WTC11 (cell line): ENCODE data around the gene PTPN6. TPM values are rescaled to one million over a fixed set of nuclear protein-coding genes. Genes with fewer than 3 reads are reported as not detected.

Source experiments
- ATAC-seq: fragments of 200-7000 bp; cut with Tn5 transposase; 2 replicates; pipeline ENCODE4 v1.10.0; 2021; ENCODE audit warnings: mild to moderate bottlenecking, moderate library complexity
- CTCF ChIA-PET: fragments of 300-600 bp; sonication (Branson Sonifier 250); formaldehyde crosslinking; loops from one replicate; lab custom pipeline; 2021; ENCODE audit warnings: antibody characterized with exemption; lab: Charles Lee
- POLR2A ChIA-PET: fragments of 350-600 bp; sonication (Branson Sonifier 250); formaldehyde crosslinking; loops from one replicate; lab custom pipeline; 2021; ENCODE audit warnings: antibody characterized with exemption; lab: Charles Lee
- DNase-seq: peaks from one replicate; pipeline ENCODE4 v3.0.0; 2021; ENCODE audit warnings: low spot score
- H3K27ac Mint-ChIP-seq: 2 replicates; pipeline ENCODE4 v1.8.0; 2021; ENCODE audit warnings: mixed read lengths
- H3K27me3 Mint-ChIP-seq: 2 replicates; pipeline ENCODE4 v1.8.0; 2021; ENCODE audit warnings: low read depth, mild to moderate bottlenecking, moderate library complexity, mixed read lengths
- H3K36me3 Mint-ChIP-seq: 2 replicates; pipeline ENCODE4 v1.8.0; 2021; ENCODE audit warnings: mixed read lengths
- H3K4me1 Mint-ChIP-seq: 2 replicates; pipeline ENCODE4 v1.8.0; 2022; ENCODE audit warnings: mixed read lengths
- H3K4me3 Mint-ChIP-seq: 2 replicates; pipeline ENCODE4 v1.8.0; 2021; ENCODE audit warnings: mild to moderate bottlenecking, moderate library complexity, mixed read lengths
- H3K9me3 Mint-ChIP-seq: 2 replicates; pipeline ENCODE4 v1.8.0; 2021; ENCODE audit warnings: mixed read lengths
- ATF2 ChIP-seq: sonication (generic); formaldehyde crosslinking; IDR thresholded peaks from 2 replicates; pipeline ENCODE4 v1.8.1; 2022; ENCODE audit warnings: low read depth, missing genetic modification reagents, borderline replicate concordance
- ATF3 ChIP-seq: sonication (generic); formaldehyde crosslinking; conservative IDR thresholded peaks from 2 replicates; pipeline ENCODE4 v1.8.1; 2022; ENCODE audit warnings: mild to moderate bottlenecking, missing genetic modification reagents
- CDX4 ChIP-seq: fragments of 250-450 bp; sonication (Bioruptor Pico); IDR thresholded peaks from 2 replicates; pipeline ENCODE4 v1.9.0; 2021; ENCODE audit warnings: moderate library complexity, mild to moderate bottlenecking, inconsistent platforms, borderline replicate concordance
- CREM ChIP-seq: sonication (generic); formaldehyde crosslinking; IDR thresholded peaks from 2 replicates; pipeline ENCODE4 v1.8.1; 2022; ENCODE audit warnings: mild to moderate bottlenecking, missing genetic modification reagents, moderate library complexity
- CTCF ChIP-seq: fragments of 200-600 bp; IDR thresholded peaks from 2 replicates; pipeline ENCODE4 v1.8.0; 2022; ENCODE audit warnings: antibody characterized with exemption
- E2F4 ChIP-seq: sonication (generic); formaldehyde crosslinking; IDR thresholded peaks from 2 replicates; pipeline ENCODE4 v1.8.1; 2022; ENCODE audit warnings: low read depth, mild to moderate bottlenecking, moderate library complexity, missing genetic modification reagents, borderline replicate concordance
- ELF4 ChIP-seq: sonication (generic); formaldehyde crosslinking; IDR thresholded peaks from 2 replicates; pipeline ENCODE4 v1.8.1; 2022; ENCODE audit warnings: low read depth, mild to moderate bottlenecking, moderate library complexity, missing genetic modification reagents
- EMX1 ChIP-seq: fragments of 250-450 bp; sonication (Bioruptor Pico); IDR thresholded peaks from 2 replicates; pipeline ENCODE4 v1.8.0; 2021; ENCODE audit warnings: mild to moderate bottlenecking
- ERG ChIP-seq: fragments of 250-450 bp; sonication (Bioruptor Pico); IDR thresholded peaks from 2 replicates; pipeline ENCODE4 v1.8.0; 2021; ENCODE audit warnings: mild to moderate bottlenecking
- ESRRA ChIP-seq: sonication (generic); formaldehyde crosslinking; IDR thresholded peaks from 2 replicates; pipeline ENCODE4 v1.8.1; 2022; ENCODE audit warnings: mild to moderate bottlenecking, missing genetic modification reagents, borderline replicate concordance
- ETV6 ChIP-seq: sonication (generic); formaldehyde crosslinking; IDR thresholded peaks from 2 replicates; pipeline ENCODE4 v1.8.1; 2022; ENCODE audit warnings: mild to moderate bottlenecking, missing genetic modification reagents
- GTF2I ChIP-seq: fragments of 250-450 bp; sonication (Bioruptor Pico); conservative IDR thresholded peaks from 2 replicates; pipeline ENCODE4 v1.4.0; 2021; ENCODE audit warnings: mild to moderate bottlenecking
- JAZF1 ChIP-seq: fragments of 250-450 bp; sonication (Bioruptor Pico); IDR thresholded peaks from 2 replicates; pipeline ENCODE4 v1.9.0; 2021; ENCODE audit warnings: moderate library complexity, mild to moderate bottlenecking, inconsistent platforms
- NFE2L1 ChIP-seq: sonication (generic); formaldehyde crosslinking; IDR thresholded peaks from 2 replicates; pipeline ENCODE4 v1.8.1; 2023; ENCODE audit warnings: missing genetic modification reagents
- NFYB ChIP-seq: sonication (generic); formaldehyde crosslinking; conservative IDR thresholded peaks from 2 replicates; pipeline ENCODE4 v1.8.0; 2022; ENCODE audit warnings: low read depth, missing genetic modification reagents
- RORB ChIP-seq: fragments of 250-450 bp; sonication (Bioruptor Pico); IDR thresholded peaks from 2 replicates; pipeline ENCODE4 v1.9.0; 2021; ENCODE audit warnings: mild to moderate bottlenecking
- TEAD1 ChIP-seq: sonication (generic); formaldehyde crosslinking; IDR thresholded peaks from 2 replicates; pipeline ENCODE4 v1.8.0; 2022; ENCODE audit warnings: mild to moderate bottlenecking, missing genetic modification reagents
- TEAD4 ChIP-seq: sonication (generic); formaldehyde crosslinking; IDR thresholded peaks from 2 replicates; pipeline ENCODE4 v1.8.0; 2022; ENCODE audit warnings: mild to moderate bottlenecking, missing genetic modification reagents
- USF2 ChIP-seq: sonication (generic); formaldehyde crosslinking; IDR thresholded peaks from 2 replicates; pipeline ENCODE4 v1.8.1; 2023; ENCODE audit warnings: mild to moderate bottlenecking, missing genetic modification reagents, moderate library complexity
- ZNF232 ChIP-seq: sonication (generic); formaldehyde crosslinking; IDR thresholded peaks from 2 replicates; pipeline ENCODE4 v1.8.0; 2022; ENCODE audit warnings: mild to moderate bottlenecking, missing genetic modification reagents
- ZNF281 ChIP-seq: sonication (generic); formaldehyde crosslinking; IDR thresholded peaks from 2 replicates; pipeline ENCODE4 v1.8.0; 2023; ENCODE audit warnings: mild to moderate bottlenecking, missing genetic modification reagents
- ZNF671 ChIP-seq: fragments of 250-450 bp; sonication (Bioruptor Pico); IDR thresholded peaks from 2 replicates; pipeline ENCODE4 v1.8.0; 2021; ENCODE audit warnings: mild to moderate bottlenecking
- total RNA-seq: library from RNA; stranded (reverse); gene quantifications from 3 replicates; pipeline ENCODE4 v1.2.3, GENCODE V29; 2021

The PTPN6 gene
- total RNA-seq, 1 experiment from 2014 or later = 27.1 TPM

- ChIA-PET POLR2A (interaction anchor here (3.9 to 4.2 kb wide), 2 partner anchors 21 to 51 kb away, joined by 33 to 66 read pairs; partner anchors contain the start of genes C12orf57, RNU7-1 and SPSB2), CTCF (interaction anchor here (1.0 to 7.0 kb wide), 8 partner anchors 10 to 56 kb away, joined by 4 to 93 read pairs (median 44); partner anchors contain the start of genes C12orf57, LRRC23, RNU7-1 and SPSB2)
- Mint-ChIP-seq H3K27me3 (no peaks in the 10 kb centered on the region), H3K4me3 (no peak overlapping the region), H3K36me3 (peaks cover 33% of the 10 kb centered on the region), H3K4me1 (peaks cover 43% of the 10 kb centered on the region), H3K9me3 (no peaks in the 10 kb centered on the region), H3K27ac (peak overlapping the region; percentile 2; the same call in 1 of the 2 replicates)
- ATAC-seq (no peak), DNase-seq (no peak)
- TF ChIP-seq CREM (CRISPR knock-in tag) = no peak
- no peak for TF ChIP-seq ATF3
- TF ChIP-seq RORB (CRISPR knock-in tag) = no peak
- TF ChIP-seq GTF2I (CRISPR knock-in tag) = no peak
- TF ChIP-seq CTCF = no peak
- TF ChIP-seq ATF2 (CRISPR knock-in tag) = no peak
- TF ChIP-seq NFYB (CRISPR knock-in tag) = no peak
- TF ChIP-seq E2F4 = no peak
- no peak for TF ChIP-seq TEAD1
- TF ChIP-seq TEAD4 (CRISPR knock-in tag) = no peak
- TF ChIP-seq ZNF671 = no peak
- TF ChIP-seq EMX1 (CRISPR knock-in tag) = no peak
- TF ChIP-seq NFE2L1 = no peak
- TF ChIP-seq USF2 (CRISPR knock-in tag) = no peak
- no peak for TF ChIP-seq ZNF232 (CRISPR knock-in tag)
- no peak for TF ChIP-seq ELF4 (CRISPR knock-in tag)
- TF ChIP-seq ETV6 = no peak
Observed at GRCh38 chr12:6923003-6923732, 28.0 kb upstream of the PTPN6 start.

- CTCF ChIA-PET = interaction anchor here (0.8 to 7.0 kb wide), 10 partner anchors 12 to 184 kb away, joined by 4 to 93 read pairs (median 33); partner anchors contain the start of genes C12orf57, LRRC23, RNU7-1 and SPSB2
- H3K4me1 Mint-ChIP-seq = peaks cover 46% of the 10 kb centered on the region
- peak overlapping the region; percentile 23; the same call in 1 of the 2 replicates for H3K27ac Mint-ChIP-seq
- TF ChIP-seq CDX4 (CRISPR knock-in tag) (no peak), JAZF1 (CRISPR knock-in tag) (no peak), ZNF232 (CRISPR knock-in tag) (no peak), ZNF281 (CRISPR knock-in tag) (no peak), ERG (CRISPR knock-in tag) (no peak), ETV6 (no peak), ESRRA (CRISPR knock-in tag) (no peak)
Observed at GRCh38 chr12:6923851-6924250, 27.3 kb upstream of the PTPN6 start.

More at GRCh38 chr12:6923851-6924250, 27.3 kb upstream of the PTPN6 start:
- Mint-ChIP-seq H3K4me3 (no peak overlapping the region), H3K27me3 (no peaks in the 10 kb centered on the region), H3K9me3 (no peaks in the 10 kb centered on the region), H3K36me3 (peaks cover 33% of the 10 kb centered on the region)
- ATAC-seq = no peak
- no peak for DNase-seq
- POLR2A ChIA-PET = interaction anchor here (3.6 to 4.2 kb wide), 3 partner anchors 21 to 52 kb away, joined by 13 to 66 read pairs (median 33); partner anchors contain the start of genes C12orf57, RNU7-1 and SPSB2
